ENCODE data around the gene ARL4C. TPM values are rescaled to one million over a fixed set of nuclear protein-coding genes. Genes with fewer than 3 reads are reported as not detected.

The ARL4C gene
- total RNA-seq, 5 donors from 2014 or later (not counting 1 experiment from before 2014, with no cell fraction given) = 209 to 424 (median 294) TPM

- ChIA-PET POLR2A (interaction anchor here in 1 of 2 donors (0.5 kb wide), 1 partner anchor 745 kb away, joined by 3 read pairs; no protein-coding TSS in a partner anchor), CTCF (interaction anchor here (1.5 to 2.3 kb wide), 2 partner anchors 10 kb away, joined by 5 to 7 read pairs; no protein-coding TSS in a partner anchor)
- peaks cover 0 to 14% (median 0%) of the 10 kb centered on the region in 3 donors for H3K9me3 Mint-ChIP-seq
- H3K9me3 ChIP-seq = no peaks in the 10 kb centered on the region
- H3K27ac ChIP-seq (ENCODE audit: low read length) = no peak overlapping the region
- no peaks in the 10 kb centered on the region for H3K4me1 Mint-ChIP-seq
- DNase-seq (no peak), ATAC-seq (replicated peaks in 1 of 4) (no peak)
- no CpG with 5 or more reads among the region's 1 CpG for WGBS (ENCODE audit: insufficient coverage)
- peaks cover 5% of the 10 kb centered on the region for H3K36me3 Mint-ChIP-seq
- no peak overlapping the region for H3K27ac Mint-ChIP-seq
- no peak overlapping the region for H3K4me3 Mint-ChIP-seq
- H3K36me3 ChIP-seq (ENCODE audit: control insufficient read depth in 2 of 2, extremely low read depth in 1 of 2, insufficient read depth in 1 of 2, low read length in 1 of 2) = no peaks in the 10 kb centered on the region
- H3K27me3 ChIP-seq (replicated peaks in 1 of 2; ENCODE audit: control insufficient read depth in 2 of 2, extremely low read depth in 1 of 2, insufficient read depth in 2 of 2, low read length in 1 of 2) = peaks cover 0 to 24% of the 10 kb centered on the region in 2 experiments
- no peak overlapping the region for H3K4me3 ChIP-seq (ENCODE audit: control insufficient read depth in 1 of 2, extremely low read depth in 1 of 2, low read length in 1 of 2)
- H3K27me3 Mint-ChIP-seq = peaks cover 7 to 11% of the 10 kb centered on the region in 2 donors
- H3K4me1 ChIP-seq (ENCODE audit: control insufficient read depth in 1 of 2, extremely low read depth in 1 of 2, insufficient read depth in 2 of 2, low read length in 2 of 2) = no peaks in the 10 kb centered on the region
Measured at GRCh38 chr2:234535464-234535863, 38.6 kb upstream of the ARL4C start.

- ATAC-seq (replicated peaks in 1 of 4) (no peak), DNase-seq (no peak)
- H3K4me1 Mint-ChIP-seq = no peaks in the 10 kb centered on the region
- POLR2A ChIA-PET = no interaction called here
- Histone ChIP-seq H3K4me1 (ENCODE audit: control insufficient read depth in 1 of 2, extremely low read depth in 1 of 2, insufficient read depth in 2 of 2, low read length in 2 of 2) (no peaks in the 10 kb centered on the region), H3K36me3 (ENCODE audit: control insufficient read depth in 2 of 2, extremely low read depth in 1 of 2, insufficient read depth in 1 of 2, low read length in 1 of 2) (no peaks in the 10 kb centered on the region), H3K27me3 (replicated peaks in 1 of 2; ENCODE audit: control insufficient read depth in 2 of 2, extremely low read depth in 1 of 2, insufficient read depth in 2 of 2, low read length in 1 of 2) (peaks cover 0 to 29% of the 10 kb centered on the region in 2 experiments), H3K27ac (ENCODE audit: low read length) (no peak overlapping the region), H3K4me3 (ENCODE audit: control insufficient read depth in 1 of 2, extremely low read depth in 1 of 2, low read length in 1 of 2) (no peak overlapping the region), H3K9me3 (no peaks in the 10 kb centered on the region)
- no peak overlapping the region for H3K4me3 Mint-ChIP-seq
- H3K9me3 Mint-ChIP-seq = peaks cover 0 to 10% (median 0%) of the 10 kb centered on the region in 3 donors
- 71% methylated on average over 6 of the region's 8 CpGs for whole genome bisulfite sequencing (ENCODE audit: insufficient coverage)
- peaks cover 7 to 10% of the 10 kb centered on the region in 2 donors for H3K27me3 Mint-ChIP-seq
- H3K27ac Mint-ChIP-seq = no peak overlapping the region
- CTCF ChIA-PET = interaction anchor here in 1 of 2 donors (2.3 kb wide), 1 partner anchor 11 kb away, joined by 7 read pairs; no protein-coding TSS in a partner anchor
- H3K36me3 Mint-ChIP-seq = peaks cover under 1% of the 10 kb centered on the region
Measured at GRCh38 chr2:234534515-234534914, 37.6 kb upstream of the ARL4C start.

- Mint-ChIP-seq H3K4me1 (no peaks in the 10 kb centered on the region), H3K27ac (no peak overlapping the region), H3K4me3 (no peak overlapping the region), H3K9me3 (peaks cover 0 to 7% (median 0%) of the 10 kb centered on the region in 3 donors), H3K36me3 (no peaks in the 10 kb centered on the region), H3K27me3 (peaks cover 11 to 14% of the 10 kb centered on the region in 2 donors)
- Histone ChIP-seq H3K4me3 (ENCODE audit: control insufficient read depth in 1 of 2, extremely low read depth in 1 of 2, low read length in 1 of 2) (no peak overlapping the region), H3K27me3 (replicated peaks in 1 of 2; ENCODE audit: control insufficient read depth in 2 of 2, extremely low read depth in 1 of 2, insufficient read depth in 2 of 2, low read length in 1 of 2) (peaks cover 0 to 31% of the 10 kb centered on the region in 2 experiments), H3K4me1 (ENCODE audit: control insufficient read depth in 1 of 2, extremely low read depth in 1 of 2, insufficient read depth in 2 of 2, low read length in 2 of 2) (no peaks in the 10 kb centered on the region), H3K36me3 (ENCODE audit: control insufficient read depth in 2 of 2, extremely low read depth in 1 of 2, insufficient read depth in 1 of 2, low read length in 1 of 2) (no peaks in the 10 kb centered on the region), H3K9me3 (no peaks in the 10 kb centered on the region), H3K27ac (ENCODE audit: low read length) (no peak overlapping the region)
- POLR2A ChIA-PET = no interaction called here
- DNase-seq (no peak), ATAC-seq (replicated peaks in 1 of 4) (no peak)
- 94% methylated on average over 3 of the region's 9 CpGs for WGBS (ENCODE audit: insufficient coverage)
- CTCF ChIA-PET = no interaction called here
Measured at GRCh38 chr2:234533626-234534025, 36.7 kb upstream of the ARL4C start.

- DNase-seq = no peak
- H3K9me3 ChIP-seq = no peaks in the 10 kb centered on the region
- H3K27me3 Mint-ChIP-seq = peaks cover 15 to 18% of the 10 kb centered on the region in 2 donors
- H3K4me1 ChIP-seq (ENCODE audit: control insufficient read depth in 1 of 2, extremely low read depth in 1 of 2, insufficient read depth in 2 of 2, low read length in 2 of 2) = no peaks in the 10 kb centered on the region
- no peak overlapping the region for H3K4me3 ChIP-seq (ENCODE audit: control insufficient read depth in 1 of 2, extremely low read depth in 1 of 2, low read length in 1 of 2)
- H3K9me3 Mint-ChIP-seq = peaks cover 0 to 15% (median 0%) of the 10 kb centered on the region in 3 donors
- H3K36me3 Mint-ChIP-seq = no peaks in the 10 kb centered on the region
- H3K27me3 ChIP-seq (replicated peaks in 1 of 2; ENCODE audit: control insufficient read depth in 2 of 2, extremely low read depth in 1 of 2, insufficient read depth in 2 of 2, low read length in 1 of 2) = peaks cover 0 to 19% of the 10 kb centered on the region in 2 experiments
- H3K27ac ChIP-seq (ENCODE audit: low read length) = no peak overlapping the region
- no peaks in the 10 kb centered on the region for H3K36me3 ChIP-seq (ENCODE audit: control insufficient read depth in 2 of 2, extremely low read depth in 1 of 2, insufficient read depth in 1 of 2, low read length in 1 of 2)
- WGBS (ENCODE audit: insufficient coverage) = 90% methylated on average over 2 of the region's 8 CpGs
- no peak for ATAC-seq (replicated peaks in 1 of 4)
- CTCF ChIA-PET = interaction anchor here in 1 of 2 donors (0.8 kb wide), 1 partner anchor 16 kb away, joined by 5 read pairs; no protein-coding TSS in a partner anchor
- POLR2A ChIA-PET = no interaction called here
- no peak overlapping the region for H3K4me3 Mint-ChIP-seq
- no peaks in the 10 kb centered on the region for H3K4me1 Mint-ChIP-seq
- H3K27ac Mint-ChIP-seq = no peak overlapping the region
Measured at GRCh38 chr2:234528410-234529148, 31.7 kb upstream of the ARL4C start.

GRCh38 chr2:234526711-234527110, 29.8 kb upstream of the ARL4C start:
- POLR2A ChIA-PET = no interaction called here

GRCh38 chr2:234521536-234521935, 24.7 kb upstream of the ARL4C start:
- POLR2A ChIA-PET = no interaction called here
- CTCF ChIA-PET = no interaction called here
- no peak overlapping the region for H3K27ac ChIP-seq (ENCODE audit: low read length)
- no peaks in the 10 kb centered on the region for H3K36me3 ChIP-seq (ENCODE audit: control insufficient read depth in 2 of 2, extremely low read depth in 1 of 2, insufficient read depth in 1 of 2, low read length in 1 of 2)
- H3K9me3 ChIP-seq = no peaks in the 10 kb centered on the region
- Mint-ChIP-seq H3K4me3 (no peak overlapping the region), H3K9me3 (peaks cover 0 to 8% (median 0%) of the 10 kb centered on the region in 3 donors), H3K36me3 (no peaks in the 10 kb centered on the region), H3K27ac (no peak overlapping the region), H3K4me1 (no peaks in the 10 kb centered on the region), H3K27me3 (no peaks in the 10 kb centered on the region)
- no peak overlapping the region for H3K4me3 ChIP-seq (ENCODE audit: control insufficient read depth in 1 of 2, extremely low read depth in 1 of 2, low read length in 1 of 2)
- WGBS (ENCODE audit: insufficient coverage) = 92% methylated on average over 2 of the region's 2 CpGs
- ATAC-seq (replicated peaks in 1 of 4) (no peak), DNase-seq (no peak)
- H3K27me3 ChIP-seq (replicated peaks in 1 of 2; ENCODE audit: control insufficient read depth in 2 of 2, extremely low read depth in 1 of 2, insufficient read depth in 2 of 2, low read length in 1 of 2) = peaks cover 0 to 3% of the 10 kb centered on the region in 2 experiments
- H3K4me1 ChIP-seq (ENCODE audit: control insufficient read depth in 1 of 2, extremely low read depth in 1 of 2, insufficient read depth in 2 of 2, low read length in 2 of 2) = no peaks in the 10 kb centered on the region

More at GRCh38 chr2:234526711-234527110, 29.8 kb upstream of the ARL4C start:
- no peaks in the 10 kb centered on the region for H3K4me1 ChIP-seq (ENCODE audit: control insufficient read depth in 1 of 2, extremely low read depth in 1 of 2, insufficient read depth in 2 of 2, low read length in 2 of 2)
- DNase-seq (no peak), ATAC-seq (replicated peaks in 1 of 4) (no peak)
- CTCF ChIA-PET = interaction anchor here in 1 of 2 donors (0.6 to 1.1 kb wide), 2 partner anchors 12 to 997 kb away, joined by 3 read pairs; no protein-coding TSS in a partner anchor
- H3K27ac ChIP-seq (ENCODE audit: low read length) = no peak overlapping the region
- Mint-ChIP-seq H3K27me3 (peaks cover 7 to 15% of the 10 kb centered on the region in 2 donors), H3K4me1 (no peaks in the 10 kb centered on the region), H3K9me3 (peaks cover 0 to 8% (median 0%) of the 10 kb centered on the region in 3 donors), H3K27ac (no peak overlapping the region), H3K36me3 (no peaks in the 10 kb centered on the region), H3K4me3 (no peak overlapping the region)
- H3K36me3 ChIP-seq (ENCODE audit: control insufficient read depth in 2 of 2, extremely low read depth in 1 of 2, insufficient read depth in 1 of 2, low read length in 1 of 2) = no peaks in the 10 kb centered on the region
- H3K9me3 ChIP-seq = no peaks in the 10 kb centered on the region
- no peak overlapping the region for H3K4me3 ChIP-seq (ENCODE audit: control insufficient read depth in 1 of 2, extremely low read depth in 1 of 2, low read length in 1 of 2)
- no CpG with 5 or more reads among the region's 3 CpGs for WGBS (ENCODE audit: insufficient coverage)
- H3K27me3 ChIP-seq (replicated peaks in 1 of 2; ENCODE audit: control insufficient read depth in 2 of 2, extremely low read depth in 1 of 2, insufficient read depth in 2 of 2, low read length in 1 of 2) = peaks cover 0 to 22% of the 10 kb centered on the region in 2 experiments

Measured in T-cell (primary cell).